Neuronal stem cell (in vitro differentiated cells): ENCODE results near the gene TBX6.
A peak's percentile ranks its signal among the peaks of the same experiment; 100 is the strongest.

Source experiments
- DNase-seq: peaks from one replicate; pipeline ENCODE4 v3.0.0-alpha.2; 2013; ENCODE audit warnings: low spot score
- H2AFZ ChIP-seq: one replicate; pipeline ENCODE4 v1.6.1; 2013; ENCODE audit warnings: mild to moderate bottlenecking, low read length, inconsistent platforms
- H2AK5ac ChIP-seq: 2 replicates; pipeline ENCODE4 v1.6.1; 2013; ENCODE audit warnings: low read depth, mild to moderate bottlenecking, inconsistent platforms, low read length, moderate library complexity, mixed read lengths
- H2BK120ac ChIP-seq: 2 replicates; pipeline ENCODE4 v1.6.1; 2013; ENCODE audit warnings: low read depth, mild to moderate bottlenecking, inconsistent platforms, low read length, moderate library complexity, mixed read lengths
- H2BK12ac ChIP-seq: one replicate; pipeline ENCODE4 v1.6.1; 2013; ENCODE audit warnings: low read length, inconsistent platforms
- H2BK15ac ChIP-seq: 2 replicates; pipeline ENCODE4 v1.6.1; 2013; ENCODE audit warnings: mild to moderate bottlenecking, low read length, inconsistent platforms, mixed read lengths
- H2BK5ac ChIP-seq: one replicate; pipeline ENCODE4 v1.6.1; 2013; ENCODE audit warnings: inconsistent platforms, mild to moderate bottlenecking, low read length, moderate library complexity
- H3K14ac ChIP-seq: one replicate; pipeline ENCODE4 v1.6.1; 2013; ENCODE audit warnings: low read length, inconsistent platforms
- H3K18ac ChIP-seq: 2 replicates; pipeline ENCODE4 v1.6.1; 2013; ENCODE audit warnings: low read length, inconsistent platforms
- H3K23ac ChIP-seq: 2 replicates; pipeline ENCODE4 v1.6.1; 2013; ENCODE audit warnings: low read depth, mild to moderate bottlenecking, mixed read lengths, low read length, inconsistent platforms; ENCODE audit not compliant: poor library complexity
- H3K27ac ChIP-seq: replicated peaks from 3 replicates; pipeline ENCODE4 v1.5.1; 2013; ENCODE audit warnings: low read length, inconsistent platforms
- H3K27me3 ChIP-seq, 3 experiments: 2 replicates each; pipeline ENCODE4 v1.6.1; 2013; ENCODE audit warnings: low read length in 3 of 3, mild to moderate bottlenecking in 2 of 3, inconsistent platforms in 1 of 3, low read depth in 1 of 3, mixed read lengths in 1 of 3, moderate library complexity in 1 of 3; ENCODE audit not compliant: control insufficient read depth in 3 of 3, insufficient read depth in 3 of 3
- H3K36me3 ChIP-seq, 2 donors: replicated peaks in 1 of 2; 2 replicates each; pipeline ENCODE4 v1.6.1; 2013; ENCODE audit warnings: low read length in 2 of 2; ENCODE audit not compliant: control insufficient read depth in 2 of 2, insufficient read depth in 2 of 2
- H3K4ac ChIP-seq: 2 replicates; pipeline ENCODE4 v1.6.1; 2013; ENCODE audit warnings: inconsistent platforms, mild to moderate bottlenecking, low read length, moderate library complexity
- H3K4me1 ChIP-seq, 2 donors: 1 replicate in 1 of 2; 2 replicates in 1 of 2; pipeline ENCODE4 v1.6.1; 2013; ENCODE audit warnings: low read length in 2 of 2, low read depth in 1 of 2; ENCODE audit not compliant: control insufficient read depth in 2 of 2, insufficient read depth in 1 of 2
- H3K4me2 ChIP-seq: one replicate; pipeline ENCODE4 v1.6.1; 2013; ENCODE audit warnings: mild to moderate bottlenecking, low read length, inconsistent platforms; ENCODE audit not compliant: insufficient read depth, poor library complexity, severe bottlenecking
- H3K4me3 ChIP-seq, 2 donors: 2 replicates each; pipeline ENCODE4 v1.5.1; 2013; ENCODE audit warnings: low read length in 2 of 2, mild to moderate bottlenecking in 2 of 2, inconsistent platforms in 1 of 2, moderate library complexity in 1 of 2
- H3K79me1 ChIP-seq: one replicate; pipeline ENCODE4 v1.6.1; 2013; ENCODE audit warnings: low read depth, mild to moderate bottlenecking, inconsistent platforms, low read length, moderate library complexity
- H3K9ac ChIP-seq: one replicate; pipeline ENCODE4 v1.6.1; 2013; ENCODE audit warnings: mild to moderate bottlenecking, low read depth, low read length, inconsistent platforms; ENCODE audit not compliant: poor library complexity
- H3K9me3 ChIP-seq, 2 donors: replicated peaks in 1 of 2; 2 replicates each; pipeline versions ENCODE3 to v1.6.1; 2013; ENCODE audit warnings: low read length in 2 of 2, mild to moderate bottlenecking in 2 of 2, inconsistent platforms in 1 of 2, low read depth in 1 of 2, mixed read lengths in 1 of 2, moderate library complexity in 1 of 2; ENCODE audit not compliant: control insufficient read depth in 2 of 2, insufficient read depth in 1 of 2
- H4K8ac ChIP-seq: one replicate; pipeline ENCODE4 v1.6.1; 2013; ENCODE audit warnings: low read depth, mild to moderate bottlenecking, inconsistent platforms, low read length, moderate library complexity
- H4K91ac ChIP-seq: one replicate; pipeline ENCODE4 v1.6.1; 2013; ENCODE audit warnings: low read length, low read depth, mild to moderate bottlenecking, inconsistent platforms; ENCODE audit not compliant: poor library complexity
- WGBS, 2 donors: extraction: QIAGEN DNeasy Blood & Tissue Kit; methylation state at CpG; one replicate each; pipeline ENCODE4 v1.1.7; 2013; ENCODE audit warnings: missing lambda C conversion rate in 2 of 2, mixed read lengths in 1 of 2; ENCODE audit not compliant: insufficient read length in 2 of 2, insufficient replicate concordance in 1 of 2; ENCODE audit errors: extremely low coverage in 2 of 2; 5-methylcytosine and 5-hydroxymethylcytosine counted together

TBX6 gene

DNA sequence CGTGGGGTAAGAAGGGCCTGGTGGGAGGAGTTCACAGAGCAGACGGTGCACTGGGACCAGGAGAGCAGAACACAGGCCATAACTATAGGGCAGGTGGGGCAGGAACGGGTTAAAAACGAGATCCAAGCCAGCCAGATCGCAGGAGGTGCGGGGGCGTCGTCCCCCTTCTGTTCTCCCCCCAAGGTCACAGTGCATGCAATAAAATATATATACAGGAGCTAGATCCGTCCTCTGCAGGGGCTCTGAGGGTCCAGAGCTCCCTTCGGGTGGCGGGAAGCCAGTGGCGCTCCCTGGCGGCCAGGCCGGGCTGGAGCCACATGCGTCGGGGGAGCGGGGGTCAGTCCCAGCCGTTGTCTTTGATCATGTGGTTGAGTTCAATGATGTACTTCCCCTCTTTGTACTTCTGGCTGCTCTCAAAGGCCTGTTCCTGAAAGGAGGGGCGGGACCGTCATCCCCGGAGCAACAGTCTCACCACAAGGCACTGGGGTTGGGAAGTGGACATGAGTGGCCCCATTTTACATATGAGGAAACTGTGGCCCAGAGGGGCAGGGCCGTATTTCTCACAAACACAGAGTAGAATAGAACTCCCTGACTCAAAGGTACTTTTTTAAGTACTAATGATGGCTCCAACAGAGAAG, 768 bp upstream of the TBX6 start:
- peak overlapping the region; percentile 64 for H2BK120ac ChIP-seq
- H3K4me1 ChIP-seq: peaks cover 20 to 26% of the 10 kb centered on the region in 2 donors
- no peak overlapping the region for H2BK12ac ChIP-seq
- no peaks in the 10 kb centered on the region for H3K79me1 ChIP-seq
- H3K9ac ChIP-seq: no peak overlapping the region
- no CpG with 5 or more reads among the region's 22 CpGs for WGBS, 2 donors
- H2BK5ac ChIP-seq: peak overlapping the region; percentile 2
- no peaks in the 10 kb centered on the region for H3K27me3 ChIP-seq
- no peak overlapping the region for H4K8ac ChIP-seq
- peak overlapping the region; percentile 89 for H3K4me2 ChIP-seq
- peak; percentile 51 for DNase-seq
- no peak overlapping the region for H4K91ac ChIP-seq
- no peak overlapping the region for H3K4ac ChIP-seq
- H3K9me3 ChIP-seq: peaks cover 10 to 12% of the 10 kb centered on the region in 2 donors
- peak overlapping the region; percentile 49 for H2AK5ac ChIP-seq
- H3K4me3 ChIP-seq: peak overlapping the region; percentile 48 to 76
- H2AFZ ChIP-seq: peak overlapping the region; percentile 88
- H3K27ac ChIP-seq: no peak overlapping the region
- no peaks in the 10 kb centered on the region for H3K36me3 ChIP-seq
- H3K23ac ChIP-seq: peak overlapping the region; percentile 92
- H2BK15ac ChIP-seq: no peak overlapping the region
- peak overlapping the region; percentile 92 for H3K18ac ChIP-seq
- H3K14ac ChIP-seq: no peak overlapping the region

DNA sequence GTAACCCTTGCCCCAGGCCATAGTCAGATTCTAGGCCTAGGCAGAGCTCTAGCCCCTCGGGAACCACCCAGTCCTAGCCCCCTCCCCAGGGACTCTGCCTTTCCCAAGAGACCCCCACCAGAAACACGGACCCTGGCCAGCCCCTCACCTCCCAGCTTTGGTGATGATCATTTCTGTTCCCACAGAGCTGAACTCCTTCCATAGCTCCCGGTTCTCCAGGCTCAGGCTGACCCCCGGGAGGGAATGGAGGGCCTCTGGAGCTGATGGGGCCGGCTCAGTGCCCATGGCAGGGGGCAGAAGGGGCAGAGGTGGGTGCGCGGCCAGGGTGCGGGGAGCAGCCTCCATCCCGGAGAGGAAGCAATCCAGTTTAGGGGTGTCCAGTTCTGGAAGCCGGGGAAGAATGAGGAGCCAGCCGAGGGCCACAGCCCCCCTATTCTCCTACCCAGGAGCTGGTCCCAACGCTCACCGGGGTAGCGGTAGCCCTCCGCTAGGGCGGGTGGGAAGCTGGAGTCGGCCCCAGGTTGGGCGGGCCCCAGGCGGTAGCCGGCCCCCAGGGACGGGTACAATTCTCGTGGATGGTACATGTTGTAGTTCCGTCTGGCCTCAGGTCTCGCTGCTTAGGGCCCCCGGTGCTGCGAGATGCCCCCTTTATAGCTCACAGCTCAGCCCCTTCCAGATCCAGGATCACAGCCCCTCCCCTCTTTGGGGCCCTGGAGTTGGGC, 953 bp downstream of the TBX6 start:
- Histone ChIP-seq H3K14ac (no peak overlapping the region), H3K4me1 (peaks cover 20 to 24% of the 10 kb centered on the region in 2 donors), H3K27ac (no peak overlapping the region), H3K18ac (peak overlapping the region; percentile 99), H3K9me3 (peaks cover 0 to 3% of the 10 kb centered on the region in 2 donors), H2BK5ac (peak overlapping the region; percentile 78), H3K36me3 (peaks cover under 1 to 5% of the 10 kb centered on the region in 2 donors), H3K79me1 (no peaks in the 10 kb centered on the region), H3K4me2 (peak overlapping the region; percentile 82), H3K27me3 (no peaks in the 10 kb centered on the region), H3K4me3 (no peak overlapping the region), H4K8ac (peak overlapping the region; percentile 32), H3K9ac (peak overlapping the region; percentile 40), H2AFZ (peak overlapping the region; percentile 88), H2BK15ac (peak overlapping the region; percentile 96), H2BK120ac (peak overlapping the region; percentile 95), H2AK5ac (peak overlapping the region; percentile 92), H4K91ac (peak overlapping the region; percentile 27), H3K23ac (peak overlapping the region; percentile 38), H2BK12ac (peak overlapping the region; percentile 63), H3K4ac (peak overlapping the region; percentile 29)
- WGBS, 2 donors: no CpG with 5 or more reads among the region's 26 CpGs
- DNase-seq: no peak

DNA sequence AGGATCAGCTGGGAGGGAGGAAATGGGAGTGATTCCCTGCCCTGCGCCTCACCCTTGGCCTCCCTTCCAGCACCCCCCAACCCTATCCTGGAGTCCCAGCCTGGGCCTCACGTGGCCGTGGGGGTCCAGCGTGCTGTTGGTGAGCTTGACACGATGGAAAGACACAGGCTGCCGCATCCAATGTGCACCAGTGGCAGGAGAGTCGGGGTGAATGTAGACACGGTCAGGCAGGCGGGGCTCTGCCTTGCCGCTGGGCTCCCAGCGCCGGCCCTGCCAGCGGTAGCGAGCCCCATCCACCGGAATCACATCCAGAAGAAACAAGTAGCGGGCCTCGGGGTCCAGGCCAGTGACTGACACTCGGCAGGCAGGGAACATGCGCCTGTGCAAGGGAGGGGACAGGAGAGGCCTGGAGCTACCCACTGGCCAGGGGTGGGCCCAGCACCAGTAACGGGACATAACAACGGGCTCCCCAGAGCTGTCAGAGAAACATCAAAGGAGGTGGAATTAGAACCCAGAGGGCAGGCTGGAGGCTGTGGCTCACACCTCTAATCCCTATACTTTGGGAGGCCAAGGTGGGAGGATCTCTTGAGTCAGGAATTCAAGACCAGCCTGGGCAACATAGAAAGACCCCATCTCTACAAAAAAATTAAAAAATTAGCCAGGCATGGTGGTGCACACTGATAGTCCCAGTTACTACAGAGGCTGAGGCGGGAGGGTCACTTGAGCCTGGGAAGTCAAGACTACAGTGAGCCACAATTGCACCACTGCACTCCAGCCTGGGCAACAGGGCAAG, 2.7 kb downstream of the TBX6 start:
- H3K79me1 ChIP-seq: no peaks in the 10 kb centered on the region
- peak overlapping the region; percentile 71 for H2BK15ac ChIP-seq
- H3K14ac ChIP-seq: no peak overlapping the region
- peak overlapping the region; percentile 57 for H3K18ac ChIP-seq
- whole genome bisulfite sequencing, 2 donors: no CpG with 5 or more reads among the region's 22 CpGs
- no peak overlapping the region for H3K4ac ChIP-seq
- H2AK5ac ChIP-seq: peak overlapping the region; percentile 53
- no peak overlapping the region for H2BK12ac ChIP-seq
- H3K9ac ChIP-seq: peak overlapping the region; percentile 7
- no peak overlapping the region for H3K4me2 ChIP-seq
- H2BK5ac ChIP-seq: peak overlapping the region; percentile 4
- H3K9me3 ChIP-seq: peaks cover 0 to 3% of the 10 kb centered on the region in 2 donors
- no peak overlapping the region for H4K8ac ChIP-seq
- H3K4me3 ChIP-seq: no peak overlapping the region
- H3K27ac ChIP-seq: no peak overlapping the region
- H2AFZ ChIP-seq: no peak overlapping the region
- H4K91ac ChIP-seq: no peak overlapping the region
- peak overlapping the region; percentile 92 for H3K23ac ChIP-seq
- H3K4me1 ChIP-seq: peaks cover 10 to 11% of the 10 kb centered on the region in 2 donors
- H3K27me3 ChIP-seq: no peaks in the 10 kb centered on the region
- no peak for DNase-seq
- no peak overlapping the region for H2BK120ac ChIP-seq
- H3K36me3 ChIP-seq: peaks cover 14 to 17% of the 10 kb centered on the region in 2 donors
